Stimulated activated CD4-positive, alpha-beta T cell treated with anti-CD3 and anti-CD28 coated beads, Interleukin-12 subunit alpha, Interleukin-12 subunit beta, amount 100 ng/mL, for 48 hours (primary cell): ENCODE results near the gene ULK4.
"Not testable (repeated sequence)": the region's sequence is repeated elsewhere in the genome, so short reads cannot be mapped to it uniquely, and the experiment has no call there.

Source experiments
- DNase-seq, 3 donors: peaks; one replicate each; pipeline ENCODE4 v3.0.0-alpha.2; 2020; ENCODE audit warnings: low read depth in 2 of 3, low spot score in 1 of 3

Gene ULK4

GRCh38 chr3:41960826-41961750 lies 815 bp downstream of the ULK4 start:
- DNase-seq = peak; percentile 12 to 41 (median 37)

DNA sequence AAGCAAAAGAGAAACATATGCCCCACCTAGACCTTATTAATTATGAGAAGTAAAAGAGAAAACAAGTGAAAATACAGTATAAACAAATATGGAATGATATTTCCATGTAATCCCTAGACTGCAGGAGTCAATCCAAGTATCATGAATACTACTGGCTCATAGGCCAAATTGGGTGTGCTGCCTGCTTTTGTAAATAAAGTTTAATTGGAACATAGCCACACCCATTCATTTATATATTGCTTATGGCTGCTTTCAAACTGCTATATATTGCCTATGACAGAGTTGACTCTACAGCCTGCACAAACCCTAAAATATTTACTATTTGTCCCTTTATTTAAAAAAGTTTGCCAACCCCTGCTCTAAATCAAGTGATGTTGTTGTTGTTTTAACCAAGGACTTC lies 5.3 kb downstream of the ULK4 start:
- DNase-seq = no peak

DNA sequence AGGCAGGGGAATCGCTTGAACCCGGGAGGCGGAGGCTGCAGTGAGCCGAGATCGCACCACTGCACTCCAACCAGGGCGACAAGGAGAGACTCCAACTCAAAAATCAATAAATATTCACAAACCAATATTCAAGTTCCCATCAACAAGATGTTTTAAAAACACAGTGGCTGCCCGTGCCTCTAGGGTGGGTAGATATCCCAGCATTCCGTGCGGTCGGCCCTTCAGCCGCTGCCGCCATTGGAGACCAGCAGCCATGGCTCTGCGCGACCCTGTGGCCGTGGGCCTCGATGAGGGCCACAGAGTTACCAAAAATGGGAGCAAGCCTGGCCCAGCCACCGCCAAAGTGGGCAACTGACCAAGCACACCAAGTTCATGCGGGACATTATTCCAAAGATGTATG lies 6.7 kb downstream of the ULK4 start:
- no peak for DNase-seq

DNA sequence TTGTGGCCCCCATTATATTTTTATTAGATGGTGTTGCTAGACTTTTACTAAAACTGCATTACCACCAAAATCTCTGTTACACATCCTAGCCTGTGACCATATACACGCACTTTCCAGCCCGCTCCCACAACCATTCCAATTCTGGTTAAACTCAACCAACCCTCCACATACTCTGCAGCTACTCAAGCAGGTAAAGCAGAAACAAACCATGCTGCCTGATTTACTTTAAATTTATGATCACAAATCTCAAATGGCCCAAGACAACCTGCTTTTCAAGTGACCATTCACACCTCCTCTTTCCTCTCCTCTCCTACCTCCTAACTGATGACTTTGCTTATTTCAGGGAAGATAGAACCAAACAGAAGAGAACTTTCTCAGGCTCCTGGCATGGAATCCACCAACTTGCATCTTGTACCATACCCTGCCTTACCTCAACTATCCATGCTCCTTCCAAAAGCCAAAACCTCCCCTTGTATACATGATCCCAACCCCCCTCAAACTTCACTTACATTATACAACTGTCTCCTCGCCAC lies 18.5 kb downstream of the ULK4 start:
- no peak for DNase-seq

GRCh38 chr3:41940393-41940792 lies 21.5 kb downstream of the ULK4 start:
- no peak for DNase-seq

DNA sequence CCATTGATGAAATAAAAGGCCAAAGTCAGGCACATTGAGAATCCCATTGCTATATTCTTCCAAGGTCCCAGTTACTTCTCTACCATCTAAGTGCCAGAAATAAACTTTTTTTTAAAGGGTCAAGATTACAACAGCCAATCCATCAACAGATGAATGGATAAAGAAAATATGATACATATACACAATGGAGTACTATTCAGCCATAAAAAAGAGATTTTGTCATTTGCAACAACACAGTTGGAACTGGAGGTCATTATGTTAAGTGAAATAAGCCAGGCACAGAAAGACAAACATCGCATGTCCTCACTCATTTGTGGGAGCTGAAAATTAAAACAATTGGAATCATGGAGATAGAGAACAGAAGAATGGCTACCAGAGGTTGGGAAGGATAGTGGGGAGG lies 25.5 kb downstream of the ULK4 start:
- DNase-seq = no peak

- DNase-seq = no peak
These were observed 28.7 kb downstream of the ULK4 start for GRCh38 chr3:41933154-41933676.

DNA sequence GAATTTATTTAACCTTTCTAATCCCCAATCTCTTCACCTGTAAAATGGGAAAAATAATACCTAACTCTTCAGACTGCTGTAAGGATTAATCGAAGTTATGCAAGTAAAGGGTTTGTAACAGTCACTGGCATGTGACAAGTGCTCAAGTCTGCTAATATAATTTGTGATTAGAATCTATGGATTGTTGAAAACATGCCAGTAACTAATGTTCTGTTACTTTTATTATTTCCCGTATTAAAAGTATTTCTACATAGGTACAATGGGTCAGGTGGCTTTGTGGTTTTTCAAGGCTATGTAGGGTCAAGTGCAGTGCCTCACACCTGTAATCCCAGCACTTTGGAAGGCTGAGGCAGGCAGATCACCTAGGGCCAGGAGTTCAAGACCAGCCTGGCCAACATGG lies 29.4 kb downstream of the ULK4 start:
- no peak for DNase-seq

DNA sequence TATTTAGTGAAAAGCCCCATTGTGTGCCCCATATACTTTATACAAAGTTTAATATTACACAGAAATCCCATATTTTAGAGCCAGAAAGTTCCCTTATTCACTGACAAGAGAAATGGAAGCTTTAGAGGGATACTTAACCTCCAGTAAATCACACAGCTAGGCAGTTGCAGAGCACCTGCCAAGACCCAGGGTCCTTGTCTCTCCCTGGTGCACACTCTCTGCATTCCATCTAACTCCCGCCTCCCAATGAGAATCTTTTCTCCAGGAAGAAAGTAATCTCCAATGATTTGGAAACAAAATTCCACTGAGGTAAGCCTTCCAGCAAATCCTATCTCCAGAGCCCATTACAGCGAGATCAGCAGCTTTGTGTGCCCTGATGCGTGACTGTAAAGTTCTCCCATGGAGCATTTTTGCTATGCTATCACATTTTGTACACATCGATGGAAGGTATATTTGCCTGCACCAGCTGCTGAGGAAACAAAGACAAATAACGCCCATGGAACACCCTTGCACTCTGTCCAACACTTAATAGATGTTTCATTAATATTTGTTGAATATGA lies 41.4 kb downstream of the ULK4 start:
- no peak for DNase-seq

DNA sequence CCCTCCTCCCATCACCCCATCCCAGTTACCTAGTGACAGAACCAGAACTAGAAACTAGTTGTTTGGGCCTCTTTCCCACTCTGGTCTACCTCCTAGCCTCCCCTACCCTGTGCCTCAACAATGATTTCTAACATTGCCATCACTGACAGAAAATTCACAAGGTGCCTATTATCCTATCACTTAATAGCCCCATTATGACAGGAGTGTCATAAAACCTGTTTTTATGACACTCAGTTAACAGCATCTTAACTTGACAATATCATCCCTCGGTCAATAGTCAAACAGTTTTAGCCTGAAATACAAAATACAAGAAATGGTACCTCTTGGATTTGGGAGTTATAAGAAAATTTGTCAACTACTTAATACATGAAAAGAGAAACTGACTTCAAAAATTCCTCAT lies 46.5 kb downstream of the ULK4 start:
- DNase-seq = no peak

DNA sequence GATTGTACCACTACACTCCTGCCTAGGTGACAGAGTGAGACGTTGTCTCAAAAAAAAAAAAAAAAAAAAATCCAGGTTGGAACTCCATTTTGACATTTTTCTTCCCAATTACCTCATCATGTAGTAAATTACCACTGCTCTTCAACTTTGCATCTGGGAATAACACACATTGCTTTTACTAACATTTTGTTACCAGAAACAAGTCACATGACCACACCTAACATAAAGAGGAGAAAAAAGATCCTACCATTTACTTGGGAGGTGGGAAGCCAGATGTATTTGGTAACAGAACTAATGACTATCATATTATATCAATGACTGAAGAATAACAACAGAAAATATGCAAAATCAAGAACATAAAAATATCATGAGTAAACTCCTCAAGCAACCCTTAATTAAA lies 49.6 kb downstream of the ULK4 start:
- no peak for DNase-seq

DNA sequence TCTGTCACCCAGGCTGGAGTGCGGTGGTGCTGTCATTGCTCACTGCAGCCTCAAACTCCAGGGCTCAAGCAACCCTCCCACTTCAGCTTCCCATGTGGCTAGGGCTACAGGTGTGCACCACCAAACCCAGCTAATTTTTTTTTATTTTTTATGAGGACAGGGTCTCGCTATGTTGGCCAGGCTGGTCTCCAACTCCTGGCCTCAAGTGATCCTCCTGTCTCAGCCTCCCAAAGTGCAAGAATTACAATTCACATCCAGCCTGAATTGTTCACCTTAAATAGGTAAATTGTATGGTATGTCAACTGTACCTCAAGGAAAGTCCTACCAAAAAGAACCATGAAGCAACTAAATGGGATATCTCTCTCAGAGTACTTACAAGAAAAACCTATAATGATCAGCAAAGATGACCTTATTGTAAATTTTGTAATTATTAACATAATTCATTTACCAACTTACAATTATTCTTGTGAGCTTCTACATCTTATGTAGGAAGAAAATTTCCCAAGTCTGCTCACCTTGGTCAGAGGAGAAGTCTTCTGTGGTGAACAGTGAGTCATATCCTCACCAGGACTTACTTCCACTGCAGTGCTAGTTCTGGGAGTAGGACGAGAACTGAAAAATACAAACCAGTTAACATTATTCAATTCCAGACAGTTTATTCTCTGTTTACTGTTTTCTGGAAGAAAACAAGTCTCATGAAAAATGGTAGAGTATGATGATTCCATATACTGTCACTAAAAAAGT lies 54.4 kb downstream of the ULK4 start:
- no peak for DNase-seq

GRCh38 chr3:41900265-41900664 lies 61.6 kb downstream of the ULK4 start:
- no peak for DNase-seq

DNA sequence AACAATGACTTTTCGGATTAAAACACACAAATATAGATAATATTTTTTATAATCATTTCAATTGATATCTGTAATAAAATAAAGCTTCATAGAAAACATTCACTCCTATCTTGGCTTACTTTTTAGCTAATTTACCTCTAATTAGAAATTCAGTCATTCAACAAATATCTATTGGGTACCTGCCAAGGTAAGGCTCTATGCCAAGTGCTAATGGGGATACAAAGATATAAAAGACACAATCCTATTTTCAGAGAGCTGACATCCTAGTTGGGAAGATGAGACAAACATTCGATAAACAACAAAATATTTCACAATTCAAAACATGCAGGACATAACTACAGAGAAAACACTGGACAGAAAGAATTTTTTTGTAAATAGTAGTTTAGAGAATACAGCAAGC lies 63.3 kb downstream of the ULK4 start:
- DNase-seq = no peak

GRCh38 chr3:41893977-41894376 lies 67.9 kb downstream of the ULK4 start:
- peak in 1 of 3 donors; percentile 15 for DNase-seq

- no peak for DNase-seq
These were observed 73.4 kb downstream of the ULK4 start for GRCh38 chr3:41888368-41889076.

GRCh38 chr3:41882956-41883355 lies 78.9 kb downstream of the ULK4 start:
- no peak for DNase-seq

- DNase-seq = peak in 1 of 3 donors; percentile 54
These were observed 80.6 kb downstream of the ULK4 start for GRCh38 chr3:41881233-41881821.

GRCh38 chr3:41880387-41880786 lies 81.5 kb downstream of the ULK4 start:
- DNase-seq = no peak

- DNase-seq = not testable (repeated sequence)
These were observed 84.2 kb downstream of the ULK4 start for GRCh38 chr3:41877741-41878140.

DNA sequence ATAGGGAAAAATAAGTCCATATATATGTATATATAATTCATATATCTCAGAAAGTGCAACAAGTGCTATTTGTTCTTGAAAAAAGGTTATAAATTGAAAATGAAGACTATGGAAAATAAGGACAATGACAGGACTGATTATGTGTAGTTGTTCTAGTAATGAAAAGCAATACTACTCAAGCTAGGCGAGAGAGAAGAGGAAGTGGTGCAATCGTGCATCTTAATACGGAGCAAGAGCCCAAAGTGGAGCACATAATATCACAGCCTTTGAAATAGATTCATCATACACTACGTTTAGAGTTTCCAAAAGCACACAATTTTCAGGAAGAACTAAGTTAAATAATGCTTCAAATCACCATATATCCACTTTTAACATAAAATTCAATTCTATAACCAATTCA lies 87.9 kb downstream of the ULK4 start:
- no peak for DNase-seq
